GM21528 (cell line): Measurements from ENCODE around the gene CLEC3B.

ENCODE experiments used
- ATAC-seq: cut with Tn5 transposase; IDR thresholded peaks from one replicate; pipeline ENCODE4 v1.9.1; 2021; ENCODE audit warnings: mild to moderate bottlenecking, moderate library complexity; ENCODE audit not compliant: unreplicated experiment, low FRiP score

CLEC3B gene

GRCh38 chr3:45002720-45003119 is 23.4 kb upstream of the CLEC3B start:
- no peak for ATAC-seq

DNA sequence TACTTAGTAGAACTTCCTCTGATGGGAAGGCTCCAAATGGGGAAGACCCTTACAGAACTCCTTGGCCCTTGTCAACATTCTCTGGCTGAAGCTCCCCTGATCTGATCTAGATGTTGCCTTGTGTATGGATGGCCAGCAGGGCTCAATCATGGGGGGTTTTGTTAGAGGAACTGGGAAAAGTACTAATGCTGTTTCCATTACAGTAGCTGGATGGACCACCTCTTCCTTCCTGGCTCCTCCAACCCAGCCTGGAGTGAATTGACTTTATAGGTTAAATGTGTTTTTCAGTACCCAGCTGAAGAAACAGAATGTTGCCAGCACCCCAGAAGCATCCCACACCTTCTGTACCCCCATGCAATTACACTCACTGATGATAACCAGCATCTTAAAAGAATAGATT is 22.7 kb upstream of the CLEC3B start:
- no peak for ATAC-seq

- ATAC-seq, result no peak
Observed at GRCh38 chr3:45003859-45004258, 22.2 kb upstream of the CLEC3B start.

GRCh38 chr3:45007091-45007490 is 19.0 kb upstream of the CLEC3B start:
- no peak for ATAC-seq

GRCh38 chr3:45008117-45008516 is 18.0 kb upstream of the CLEC3B start:
- no peak for ATAC-seq

DNA sequence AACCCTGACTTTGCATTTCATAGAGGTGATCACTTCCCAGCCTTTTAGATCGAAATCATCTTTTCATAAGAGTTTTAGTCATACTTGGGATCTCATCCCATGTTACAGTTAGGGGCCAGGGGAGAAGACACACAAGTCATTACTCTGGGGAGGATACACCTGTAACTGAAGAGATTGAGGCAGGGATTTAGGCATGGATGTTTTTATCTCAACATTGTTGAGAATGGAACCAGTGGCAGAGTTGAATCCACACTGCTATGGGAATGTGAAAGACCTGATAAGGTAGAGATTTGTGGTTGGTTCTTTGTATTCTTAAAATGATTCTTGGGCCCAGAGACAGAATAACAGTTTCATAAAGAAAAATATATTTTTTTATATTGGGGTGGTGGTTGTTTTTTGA is 16.2 kb upstream of the CLEC3B start:
- no peak for ATAC-seq

GRCh38 chr3:45010811-45011333 is 15.2 kb upstream of the CLEC3B start:
- no peak for ATAC-seq

DNA sequence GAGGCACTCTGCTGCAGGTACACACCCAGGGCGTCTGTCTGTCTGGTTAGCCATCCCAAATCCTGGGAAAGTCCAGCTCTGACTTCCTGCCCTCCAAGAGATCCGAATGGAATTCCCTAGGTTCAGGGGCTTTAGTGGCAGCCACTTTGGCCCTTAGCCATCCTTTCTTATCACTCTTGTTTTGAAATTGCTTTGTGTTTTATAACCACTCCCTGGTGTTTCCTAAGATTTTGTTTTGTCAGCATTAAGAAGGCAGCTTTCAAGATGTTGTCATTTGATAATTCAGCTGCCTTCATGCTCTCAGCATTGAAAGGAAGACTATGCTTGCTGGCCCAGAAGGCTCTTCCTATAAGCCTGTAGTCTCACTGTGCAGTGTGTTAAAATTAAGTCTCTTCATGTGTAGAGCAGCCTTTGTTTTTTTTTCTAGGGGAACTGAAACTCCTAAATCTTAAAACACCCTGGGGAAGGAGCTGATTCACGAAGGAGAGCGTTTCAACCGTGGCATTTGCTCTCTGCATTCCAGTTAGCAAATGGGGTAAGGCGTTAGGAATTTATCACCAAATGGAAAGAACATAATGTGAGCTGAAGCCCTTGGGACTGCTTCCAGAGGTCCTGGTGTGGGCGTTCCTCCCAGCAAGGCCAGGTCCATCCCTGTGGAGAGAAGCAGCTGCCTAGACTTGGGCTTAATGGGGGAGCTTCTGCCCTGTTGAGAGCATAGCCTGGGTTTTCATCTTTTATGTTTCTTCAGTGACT is 14.2 kb upstream of the CLEC3B start:
- no peak for ATAC-seq

- no peak for ATAC-seq
Observed at GRCh38 chr3:45012577-45012976, 13.5 kb upstream of the CLEC3B start.

DNA sequence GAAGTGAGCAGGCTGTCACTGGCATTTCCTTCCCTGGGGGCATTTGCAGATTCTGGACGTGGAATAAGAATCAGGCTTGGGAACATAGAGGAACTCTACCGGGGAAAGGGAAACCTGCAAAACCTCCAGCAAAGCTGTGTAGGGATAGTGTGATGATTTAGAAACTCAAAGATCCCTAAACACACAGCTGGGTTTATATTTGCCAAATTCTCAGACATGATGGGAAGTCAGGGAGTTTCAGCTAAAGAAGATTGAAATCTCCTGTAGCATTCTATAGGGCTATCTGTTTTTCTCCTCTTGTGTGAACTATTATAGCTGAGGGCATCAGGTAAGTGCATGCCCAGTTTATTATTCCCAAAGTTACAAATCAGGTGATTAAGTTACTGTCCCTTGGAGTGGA is 9.2 kb upstream of the CLEC3B start:
- ATAC-seq, result no peak

DNA sequence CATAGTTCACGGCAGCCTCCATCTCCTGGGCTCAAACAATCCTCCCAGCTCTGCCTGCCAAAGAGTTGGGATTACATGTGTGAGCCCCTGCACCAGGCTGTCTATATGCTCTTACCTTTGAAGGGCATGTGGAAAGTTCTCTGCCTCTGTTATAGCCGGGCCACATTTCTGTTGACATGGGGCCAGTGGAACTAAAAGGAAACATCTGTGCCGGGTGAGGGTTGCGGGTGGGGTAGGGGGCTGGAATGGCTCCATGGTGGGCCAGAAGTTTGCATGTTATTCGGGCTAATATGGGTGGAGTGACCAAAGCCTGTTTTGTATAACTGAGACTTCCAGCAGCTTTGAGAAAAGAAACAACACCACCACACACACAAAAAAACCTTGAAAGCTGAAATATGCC is 8.3 kb upstream of the CLEC3B start:
- ATAC-seq, result no peak

DNA sequence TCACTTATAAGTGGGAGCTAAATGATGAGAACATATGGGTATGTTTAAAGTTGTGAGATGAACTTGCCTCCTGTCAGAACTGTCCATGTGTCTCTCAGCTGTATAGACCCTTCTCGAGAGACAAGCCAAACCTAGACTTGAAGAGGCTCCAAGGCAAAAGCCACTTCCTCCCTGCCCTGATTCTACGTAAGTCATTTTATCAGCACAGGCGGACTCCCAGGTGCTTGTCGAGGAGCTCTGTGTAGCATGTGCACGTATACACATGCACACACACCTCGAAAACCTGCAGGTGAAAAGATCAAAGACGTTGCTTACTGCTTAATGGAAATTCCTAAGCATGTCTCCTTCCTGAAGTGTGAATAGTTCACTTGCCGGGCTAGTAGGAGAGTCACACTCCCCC is 5.6 kb upstream of the CLEC3B start:
- ATAC-seq, result no peak

DNA sequence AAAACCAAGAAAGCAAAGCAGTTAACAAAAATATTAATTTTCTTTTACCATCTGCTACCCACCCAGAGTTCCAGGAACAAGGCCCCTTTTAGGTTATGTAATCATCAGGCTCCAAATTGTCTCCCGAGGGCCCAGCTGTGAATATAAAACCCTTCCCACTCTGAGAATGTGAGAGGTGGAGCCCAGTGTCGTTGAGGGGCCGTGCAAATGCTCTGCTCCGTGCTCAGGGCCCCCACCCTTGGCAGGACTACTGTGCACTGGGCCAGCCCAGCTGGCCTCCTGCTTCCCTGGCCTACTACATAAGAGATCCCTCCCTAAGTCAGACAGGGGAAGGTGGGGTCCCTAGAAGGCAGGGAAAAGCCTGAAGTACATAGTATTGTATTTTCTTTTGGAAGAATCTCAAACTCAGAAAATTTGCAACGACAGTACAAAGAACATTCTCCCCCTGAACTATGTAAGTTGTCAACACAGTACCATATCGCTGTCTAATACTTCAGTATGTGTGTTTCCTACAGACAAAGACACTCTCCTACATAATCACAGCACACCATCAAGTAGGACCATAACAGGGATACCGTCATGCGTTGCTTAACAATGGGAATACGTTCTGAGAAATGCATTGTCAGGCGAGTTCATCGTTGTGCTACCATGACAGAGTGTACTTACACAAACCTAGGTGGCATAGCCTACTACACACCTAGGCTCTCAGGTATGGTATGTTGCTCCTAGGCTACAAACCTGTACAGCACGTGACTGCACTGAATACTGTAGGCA is 4.4 kb upstream of the CLEC3B start:
- ATAC-seq, result no peak

- no peak for ATAC-seq
Observed at GRCh38 chr3:45023675-45024074, 2.4 kb upstream of the CLEC3B start.

- ATAC-seq, result no peak
Observed at GRCh38 chr3:45024542-45025255, 1.4 kb upstream of the CLEC3B start.

- no peak for ATAC-seq
Observed at GRCh38 chr3:45026957-45027356, 854 bp downstream of the CLEC3B start.

DNA sequence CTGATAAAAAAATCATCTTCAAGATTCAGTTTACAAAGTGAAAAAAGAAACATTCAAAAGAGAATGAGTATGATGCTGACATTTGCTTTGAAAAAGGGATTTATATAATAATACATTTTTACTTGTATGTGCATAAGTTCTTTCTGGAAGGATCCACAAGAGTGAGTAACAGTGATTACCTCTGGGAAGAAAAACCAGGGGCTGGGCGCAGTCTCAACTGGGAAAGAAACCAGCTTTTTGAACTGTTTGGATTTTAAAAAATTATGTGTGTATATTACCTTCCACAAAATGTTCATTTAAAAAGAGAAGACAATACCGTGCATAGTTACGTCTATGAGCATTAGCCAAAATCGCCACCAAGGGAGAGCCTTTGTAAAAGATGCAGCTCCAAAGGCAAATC is 1.3 kb downstream of the CLEC3B start:
- no peak for ATAC-seq

DNA sequence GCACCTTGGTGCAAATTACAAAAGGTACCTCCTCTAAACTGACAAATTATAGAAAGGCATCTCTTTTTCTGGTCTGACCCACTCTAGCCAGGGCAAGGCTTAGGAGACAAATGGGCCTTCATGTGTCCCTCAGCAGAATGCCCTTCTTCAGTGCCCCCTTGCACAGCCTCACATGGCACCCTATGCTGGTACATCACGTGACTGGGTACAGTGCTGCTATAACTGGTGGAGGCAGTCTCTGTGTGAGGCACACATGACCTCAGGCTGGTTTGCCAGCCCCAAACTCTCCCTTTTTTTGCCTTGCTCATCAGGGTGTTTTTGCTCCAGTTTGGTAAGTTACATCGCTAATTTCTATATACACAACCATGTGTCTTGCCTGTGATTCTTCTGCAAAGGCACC is 3.1 kb downstream of the CLEC3B start:
- ATAC-seq, result no peak

DNA sequence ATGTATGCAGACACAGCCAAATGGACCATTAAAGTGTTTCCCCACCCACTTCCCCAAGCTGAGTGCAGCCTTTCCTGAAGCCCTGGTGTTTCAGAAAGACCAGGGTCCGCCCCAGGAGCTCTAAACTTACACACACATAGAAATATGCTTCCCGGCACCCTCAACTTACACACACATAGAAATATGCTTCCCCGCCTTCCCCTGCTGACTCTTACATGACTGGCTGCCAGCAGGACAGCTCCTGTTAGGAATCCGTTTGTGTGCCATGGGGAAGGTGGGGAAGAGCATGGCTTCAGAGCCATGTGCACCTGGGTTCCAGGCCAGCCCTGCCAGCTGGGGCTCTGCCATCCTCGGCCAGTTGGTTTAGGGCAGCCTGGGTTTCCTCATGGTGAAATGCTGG is 3.6 kb downstream of the CLEC3B start:
- ATAC-seq, result no peak

- no peak for ATAC-seq
Observed at GRCh38 chr3:45031531-45031930, 5.4 kb downstream of the CLEC3B start.

- no peak for ATAC-seq
Observed at GRCh38 chr3:45032113-45032512, 6.0 kb downstream of the CLEC3B start.
